NCI-H69 (cell line): ENCODE results near the gene FAM168A.
A peak's percentile ranks its signal among the peaks of the same experiment; 100 is the strongest.

Source experiments
- DNase-seq: peaks from one replicate; lab custom pipeline; 2025; lab: John Stamatoyannopoulos, UW

Gene FAM168A

GRCh38 chr11:73597956-73598718 is at the start of gene FAM168A:
Gene FAM168A (minus strand): TSS chr11:73598112. CDS start chr11:73468474, 129,638 bp downstream.
- peak; percentile 99 for DNase-seq

GRCh38 chr11:73647459-73648100 is 49.7 kb upstream of the FAM168A start:
- peak; percentile 98 for DNase-seq

GRCh38 chr11:73645972-73646631 is 48.2 kb upstream of the FAM168A start, which contains the start of gene PLEKHB1:
Gene PLEKHB1 (plus strand): TSS chr11:73646581. CDS start chr11:73646609, 28 bp downstream.
- no peak for DNase-seq

- no peak for DNase-seq
These were observed 47.4 kb upstream of the FAM168A start for GRCh38 chr11:73645121-73645969.

GRCh38 chr11:73641668-73642067 is 43.8 kb upstream of the FAM168A start:
- no peak for DNase-seq

- no peak for DNase-seq
These were observed 42.7 kb upstream of the FAM168A start for GRCh38 chr11:73640592-73640991.

GRCh38 chr11:73637012-73637411 is 39.1 kb upstream of the FAM168A start:
- DNase-seq: no peak

- no peak for DNase-seq
These were observed 38.3 kb upstream of the FAM168A start for GRCh38 chr11:73636249-73636648.

- no peak for DNase-seq
These were observed 37.8 kb upstream of the FAM168A start for GRCh38 chr11:73635721-73636120.

- DNase-seq: no peak
These were observed 36.1 kb upstream of the FAM168A start for GRCh38 chr11:73633999-73634398.

GRCh38 chr11:73632996-73633395 is 35.1 kb upstream of the FAM168A start:
- DNase-seq: no peak

- no peak for DNase-seq
These were observed 32.0 kb upstream of the FAM168A start for GRCh38 chr11:73629907-73630306.

GRCh38 chr11:73625696-73626318 is 27.9 kb upstream of the FAM168A start:
- DNase-seq: peak; percentile 85

GRCh38 chr11:73623686-73624085 is 25.8 kb upstream of the FAM168A start:
- no peak for DNase-seq

- DNase-seq: no peak
These were observed 25.1 kb upstream of the FAM168A start for GRCh38 chr11:73622926-73623593.

GRCh38 chr11:73614591-73614990 is 16.7 kb upstream of the FAM168A start:
- DNase-seq: no peak

GRCh38 chr11:73612601-73613140 is 14.8 kb upstream of the FAM168A start:
- DNase-seq: no peak

- DNase-seq: peak; percentile 20
These were observed 937 bp upstream of the FAM168A start for GRCh38 chr11:73598719-73599379.

GRCh38 chr11:73597336-73597955 is 466 bp downstream of the FAM168A start:
- DNase-seq: peak; percentile 44

GRCh38 chr11:73596547-73596946 is 1.4 kb downstream of the FAM168A start:
- DNase-seq: no peak
